ENCODE data around the gene TCF4. TPM values are rescaled to one million over a fixed set of nuclear protein-coding genes. Genes with fewer than 3 reads are reported as not detected.

TCF4 gene
- total RNA-seq, 2 experiments from 2014 or later = 0.21 to 0.26 TPM

DNA sequence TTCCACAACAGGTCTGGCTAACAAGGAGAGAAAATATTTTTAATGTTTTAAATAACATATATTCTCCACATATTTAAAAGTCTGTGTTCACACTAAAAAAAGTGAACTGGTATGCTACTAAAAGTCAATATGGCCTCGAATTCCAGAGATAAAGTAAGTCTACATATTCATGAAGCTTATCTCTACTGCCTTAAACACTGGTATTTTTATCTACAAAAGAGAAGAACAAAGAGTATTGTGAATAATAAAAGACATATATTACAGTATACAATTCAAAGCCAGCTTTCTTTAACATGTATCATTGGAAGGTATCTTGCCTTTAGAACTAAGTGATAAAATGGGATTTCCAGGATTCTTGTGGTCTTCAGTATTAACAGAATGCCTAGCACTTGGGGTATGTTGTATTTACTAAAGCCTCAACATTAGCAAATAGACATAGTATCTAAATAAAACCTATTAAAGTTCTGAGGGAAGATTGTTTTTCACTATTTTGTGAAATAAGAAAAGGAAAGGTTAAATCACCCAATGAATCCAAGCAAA, 325.9 kb downstream of the TCF4 start:
- DNase-seq (no peak), ATAC-seq (no peak)
- Mint-ChIP-seq H3K9me3 (ENCODE audit: insufficient read depth) (no peaks in the 10 kb centered on the region), H3K27me3 (ENCODE audit: low read depth) (no peaks in the 10 kb centered on the region), H3K36me3 (ENCODE audit: low read depth) (no peaks in the 10 kb centered on the region), H3K4me3 (no peak overlapping the region), H3K4me1 (ENCODE audit: low read depth) (no peaks in the 10 kb centered on the region), H3K27ac (no peak overlapping the region)
- CTCF ChIA-PET = no interaction called here
- POLR2A ChIA-PET = no interaction called here

DNA sequence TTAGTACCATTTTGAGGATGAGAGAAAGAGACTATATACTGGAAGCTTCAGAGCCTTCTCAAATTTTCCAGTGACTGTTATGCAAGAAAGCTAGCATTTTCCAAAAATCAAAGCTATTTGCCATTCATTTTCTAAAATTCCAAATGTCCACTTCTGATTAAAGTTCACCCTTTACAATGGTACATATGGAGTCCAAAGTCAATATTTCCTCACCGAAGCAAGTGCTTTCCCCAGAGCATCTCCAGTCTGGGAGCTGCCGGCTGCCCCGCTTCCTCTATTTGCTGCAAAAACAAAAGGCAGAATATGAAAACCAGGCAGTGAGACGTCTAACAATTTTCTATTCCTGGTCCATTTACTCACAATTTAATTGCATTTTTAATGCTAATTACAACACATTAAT, 326.7 kb downstream of the TCF4 start:
- DNase-seq = no peak
- CTCF ChIA-PET = no interaction called here
- no peaks in the 10 kb centered on the region for H3K36me3 Mint-ChIP-seq (ENCODE audit: low read depth)
- no peak for ATAC-seq
- no peak overlapping the region for H3K4me3 Mint-ChIP-seq
- H3K27ac Mint-ChIP-seq = no peak overlapping the region
- no peaks in the 10 kb centered on the region for H3K4me1 Mint-ChIP-seq (ENCODE audit: low read depth)
- POLR2A ChIA-PET = no interaction called here
- H3K9me3 Mint-ChIP-seq (ENCODE audit: insufficient read depth) = no peaks in the 10 kb centered on the region
- no peaks in the 10 kb centered on the region for H3K27me3 Mint-ChIP-seq (ENCODE audit: low read depth)

DNA sequence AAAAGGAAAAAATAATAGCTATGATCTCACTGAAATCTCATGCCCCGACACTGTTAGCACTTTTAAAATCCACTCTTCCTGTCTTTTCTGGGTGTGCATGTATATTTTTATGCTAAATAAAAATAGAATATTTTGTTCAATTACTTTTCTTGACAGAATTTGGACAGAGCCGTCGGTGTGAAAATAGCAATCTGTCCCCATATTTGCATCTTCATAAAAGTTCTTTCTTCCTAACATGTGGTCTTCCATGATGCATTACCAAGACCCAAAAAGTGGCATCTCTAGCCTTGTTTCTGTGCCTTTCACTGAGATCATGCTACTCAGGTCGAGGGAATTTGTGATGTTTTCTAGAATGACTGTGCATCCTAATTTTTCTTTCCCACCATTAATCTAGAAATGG, 329.9 kb downstream of the TCF4 start:
- DNase-seq = no peak
- no peak for ATAC-seq
- POLR2A ChIA-PET = no interaction called here
- Mint-ChIP-seq H3K27ac (no peak overlapping the region), H3K27me3 (ENCODE audit: low read depth) (no peaks in the 10 kb centered on the region), H3K9me3 (ENCODE audit: insufficient read depth) (no peaks in the 10 kb centered on the region), H3K36me3 (ENCODE audit: low read depth) (no peaks in the 10 kb centered on the region), H3K4me3 (no peak overlapping the region), H3K4me1 (ENCODE audit: low read depth) (no peaks in the 10 kb centered on the region)
- CTCF ChIA-PET = interaction anchor here (1.1 kb wide), 1 partner anchor 10 kb away, joined by 3 read pairs; no protein-coding TSS in a partner anchor

DNA sequence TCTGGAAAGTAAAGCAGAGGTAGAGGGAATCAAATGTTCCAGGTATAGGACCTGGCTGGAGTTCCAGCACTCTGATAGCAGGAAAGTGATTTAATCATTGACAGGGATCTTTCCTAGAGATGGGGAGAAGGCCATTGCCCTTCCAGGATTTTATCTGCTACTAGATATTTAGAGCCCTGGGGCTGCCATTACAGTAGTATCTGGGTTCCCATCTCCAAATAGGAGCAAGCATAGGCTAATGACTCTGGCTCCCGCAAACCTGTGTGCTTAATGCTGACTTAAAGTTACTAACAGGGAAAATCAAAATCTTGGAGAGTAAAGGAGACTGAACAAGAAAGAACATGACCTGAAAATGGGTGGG, 331.1 kb downstream of the TCF4 start:
- DNase-seq = no peak
- ATAC-seq = no peak

DNA sequence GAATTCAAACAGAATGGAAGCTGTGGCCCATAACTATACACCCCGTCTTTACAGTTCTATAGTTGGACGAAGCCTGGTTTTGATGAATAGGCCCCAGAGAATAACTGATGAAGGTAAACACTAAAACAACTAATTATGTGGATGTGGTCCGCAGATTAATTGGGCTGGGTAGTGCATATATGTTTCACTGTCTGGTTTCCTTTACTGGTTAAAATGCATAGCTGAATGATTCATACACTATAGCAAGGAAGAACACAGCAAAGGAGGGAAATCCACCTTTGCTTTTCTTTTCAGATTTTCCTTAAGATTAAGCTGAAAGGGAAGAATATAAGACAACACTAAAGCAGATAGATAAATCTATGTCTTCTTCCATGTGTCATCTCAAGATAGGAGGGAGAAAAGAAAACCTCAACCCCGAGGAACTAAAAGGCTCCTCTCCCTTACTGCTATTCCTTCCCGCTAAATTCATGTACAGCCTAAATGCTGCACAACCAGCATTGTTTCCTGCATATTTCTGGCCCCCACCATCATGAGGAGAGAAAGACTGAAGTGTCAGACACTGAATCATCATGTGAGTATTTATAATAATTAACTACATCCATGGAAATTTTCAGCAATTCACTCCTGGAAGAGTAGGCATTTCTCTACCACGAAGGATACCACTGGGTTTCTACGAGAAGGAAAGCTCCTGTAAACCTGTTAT, 331.6 kb downstream of the TCF4 start:
- no peak overlapping the region for H3K4me3 Mint-ChIP-seq
- no peak for DNase-seq
- ATAC-seq = no peak
- no peaks in the 10 kb centered on the region for H3K4me1 Mint-ChIP-seq (ENCODE audit: low read depth)
- H3K27ac Mint-ChIP-seq = no peak overlapping the region
- H3K9me3 Mint-ChIP-seq (ENCODE audit: insufficient read depth) = no peaks in the 10 kb centered on the region
- ChIA-PET POLR2A (no interaction called here), CTCF (no interaction called here)
- H3K36me3 Mint-ChIP-seq (ENCODE audit: low read depth) = no peaks in the 10 kb centered on the region
- H3K27me3 Mint-ChIP-seq (ENCODE audit: low read depth) = no peaks in the 10 kb centered on the region

More for the DNA sequence above, 331.1 kb downstream of the TCF4 start:
- Mint-ChIP-seq H3K27ac (no peak overlapping the region), H3K9me3 (ENCODE audit: insufficient read depth) (no peaks in the 10 kb centered on the region), H3K4me3 (no peak overlapping the region), H3K36me3 (ENCODE audit: low read depth) (no peaks in the 10 kb centered on the region), H3K27me3 (ENCODE audit: low read depth) (no peaks in the 10 kb centered on the region), H3K4me1 (ENCODE audit: low read depth) (no peaks in the 10 kb centered on the region)
- CTCF ChIA-PET = no interaction called here
- POLR2A ChIA-PET = no interaction called here

DNA sequence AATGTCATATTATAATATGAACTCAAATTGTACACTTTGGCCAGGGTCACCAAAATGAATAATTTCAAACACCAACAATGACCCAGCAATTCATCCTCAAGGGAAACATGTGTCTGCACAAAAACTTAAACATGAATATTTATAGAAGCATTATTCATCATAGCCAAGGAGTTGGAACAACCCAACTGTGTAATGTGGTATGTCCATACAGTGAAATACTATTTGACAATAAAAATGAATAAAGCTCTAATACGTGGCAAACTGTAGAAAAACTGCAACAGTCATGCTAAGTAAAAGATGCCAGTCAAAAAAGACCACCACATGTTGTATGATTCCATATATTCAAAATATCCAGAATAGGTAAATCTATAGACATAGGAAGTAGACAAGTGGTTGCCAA, 334.2 kb downstream of the TCF4 start:
- ATAC-seq (no peak), DNase-seq (no peak)
- Mint-ChIP-seq H3K27me3 (ENCODE audit: low read depth) (no peaks in the 10 kb centered on the region), H3K4me3 (no peak overlapping the region), H3K27ac (no peak overlapping the region), H3K36me3 (ENCODE audit: low read depth) (no peaks in the 10 kb centered on the region), H3K4me1 (ENCODE audit: low read depth) (no peaks in the 10 kb centered on the region), H3K9me3 (ENCODE audit: insufficient read depth) (no peaks in the 10 kb centered on the region)
- POLR2A ChIA-PET = no interaction called here
- CTCF ChIA-PET = no interaction called here

DNA sequence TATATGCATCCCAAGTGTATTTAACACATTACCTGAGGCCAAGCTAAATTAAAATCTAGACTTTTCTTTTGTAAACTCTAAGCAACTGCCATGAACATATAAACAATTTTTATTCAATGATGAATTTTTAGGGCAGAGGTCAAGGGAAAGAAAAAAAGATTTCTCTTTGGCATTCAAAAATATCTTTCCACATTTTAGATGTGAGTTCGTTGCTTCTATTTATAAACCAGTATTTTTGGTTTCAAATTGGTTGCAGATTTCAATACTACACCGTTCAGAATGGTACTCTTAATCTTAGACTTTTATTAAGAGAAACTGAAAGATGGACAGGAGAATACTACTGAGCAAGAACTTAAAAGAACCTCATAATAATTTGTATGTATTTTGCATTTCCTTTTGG, 335.1 kb downstream of the TCF4 start:
- ATAC-seq = no peak
- no peaks in the 10 kb centered on the region for H3K27me3 Mint-ChIP-seq (ENCODE audit: low read depth)
- ChIA-PET POLR2A (no interaction called here), CTCF (no interaction called here)
- H3K36me3 Mint-ChIP-seq (ENCODE audit: low read depth) = no peaks in the 10 kb centered on the region
- H3K4me1 Mint-ChIP-seq (ENCODE audit: low read depth) = no peaks in the 10 kb centered on the region
- no peak overlapping the region for H3K4me3 Mint-ChIP-seq
- no peak overlapping the region for H3K27ac Mint-ChIP-seq
- H3K9me3 Mint-ChIP-seq (ENCODE audit: insufficient read depth) = no peaks in the 10 kb centered on the region
- DNase-seq = no peak

DNA sequence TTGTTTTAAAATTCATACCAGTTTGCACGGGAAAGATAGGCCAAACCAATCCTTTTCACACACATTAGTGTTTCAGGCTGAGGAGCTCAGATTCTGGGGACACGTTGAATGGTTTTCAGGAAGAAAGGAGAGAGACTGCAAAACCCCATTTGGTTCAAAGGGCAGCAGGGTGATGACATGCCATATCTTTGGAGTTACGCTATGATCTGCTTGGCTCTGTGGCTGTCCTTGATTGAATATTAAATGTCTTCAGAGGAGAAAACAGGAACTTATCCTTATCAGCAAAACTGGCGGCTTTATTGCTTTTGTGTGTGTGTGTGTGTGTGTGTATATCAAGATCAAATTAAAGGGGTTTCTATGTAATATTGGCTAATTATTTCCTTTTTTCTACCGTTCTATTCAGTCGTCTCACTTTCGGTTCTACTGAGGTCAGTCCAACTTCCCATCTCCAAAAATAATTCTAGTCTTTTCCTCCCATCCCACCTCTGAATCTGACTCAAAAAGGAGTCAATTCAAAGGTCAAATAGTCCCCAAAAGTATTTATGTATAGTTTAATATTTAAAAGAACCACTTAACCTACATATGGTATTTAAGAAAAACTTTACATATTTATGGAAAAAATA, 335.8 kb downstream of the TCF4 start:
- Mint-ChIP-seq H3K27ac (no peak overlapping the region), H3K4me1 (ENCODE audit: low read depth) (no peaks in the 10 kb centered on the region), H3K36me3 (ENCODE audit: low read depth) (no peaks in the 10 kb centered on the region), H3K27me3 (ENCODE audit: low read depth) (no peaks in the 10 kb centered on the region), H3K4me3 (no peak overlapping the region), H3K9me3 (ENCODE audit: insufficient read depth) (no peaks in the 10 kb centered on the region)
- ATAC-seq (no peak), DNase-seq (no peak)
- ChIA-PET CTCF (no interaction called here), POLR2A (no interaction called here)

DNA sequence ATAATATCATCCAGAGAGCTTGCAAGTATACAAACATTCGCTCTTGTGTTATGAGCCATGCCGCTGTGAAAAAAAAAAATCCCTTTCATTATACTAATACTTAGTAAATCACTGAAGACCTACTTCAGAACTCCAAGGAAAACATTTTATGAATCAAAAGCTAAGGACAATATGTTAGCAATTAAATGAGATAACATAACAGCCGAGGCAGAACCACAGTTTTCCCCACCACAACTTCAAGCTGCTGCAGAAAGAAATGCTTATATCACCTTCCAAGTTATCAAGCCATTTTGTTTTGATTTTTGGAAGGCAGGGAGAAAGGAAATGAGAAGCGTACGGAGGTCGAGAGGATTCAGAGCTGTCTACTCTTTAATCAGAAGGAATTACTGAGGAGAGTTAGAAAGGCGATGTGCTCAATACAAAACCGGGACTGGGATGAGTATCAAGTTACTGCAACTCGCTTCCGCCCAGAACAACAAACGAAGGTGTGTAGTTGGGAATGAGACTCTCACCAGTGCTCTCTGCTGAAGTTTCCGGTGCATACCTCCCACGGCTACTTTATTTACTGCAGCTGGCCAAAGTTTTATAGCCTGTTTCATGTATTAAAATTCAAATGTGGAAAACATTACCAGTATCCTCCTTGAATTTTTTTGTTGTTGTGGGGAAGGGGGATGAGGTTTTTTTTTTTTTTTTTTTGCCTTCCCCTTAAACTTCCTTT, 336.6 kb downstream of the TCF4 start:
- no peaks in the 10 kb centered on the region for H3K27me3 Mint-ChIP-seq (ENCODE audit: low read depth)
- no peaks in the 10 kb centered on the region for H3K4me1 Mint-ChIP-seq (ENCODE audit: low read depth)
- ChIA-PET CTCF (no interaction called here), POLR2A (no interaction called here)
- no peak overlapping the region for H3K27ac Mint-ChIP-seq
- ATAC-seq (no peak), DNase-seq (no peak)
- no peak overlapping the region for H3K4me3 Mint-ChIP-seq
- no peaks in the 10 kb centered on the region for H3K36me3 Mint-ChIP-seq (ENCODE audit: low read depth)
- no peaks in the 10 kb centered on the region for H3K9me3 Mint-ChIP-seq (ENCODE audit: insufficient read depth)

DNA sequence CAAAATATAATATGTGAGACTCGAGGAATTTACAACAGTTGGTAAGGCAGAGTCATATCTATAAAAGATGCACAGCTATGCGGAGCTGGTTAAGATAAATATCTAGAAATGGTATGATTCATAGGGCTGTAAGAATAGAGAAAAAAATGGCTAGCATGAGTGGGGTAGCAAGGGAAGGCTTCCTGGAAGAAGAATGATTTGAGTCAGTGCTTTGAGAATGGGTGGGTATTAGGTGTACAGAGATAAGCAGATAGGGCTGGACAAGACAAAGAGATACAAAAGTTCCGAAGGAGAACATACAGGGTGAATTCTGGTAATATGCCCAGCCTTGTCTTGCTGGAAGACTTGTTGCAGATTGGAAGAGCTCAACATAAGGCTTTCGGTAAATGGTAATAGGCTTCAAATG, 337.2 kb downstream of the TCF4 start:
- ChIA-PET POLR2A (no interaction called here), CTCF (no interaction called here)
- no peaks in the 10 kb centered on the region for H3K9me3 Mint-ChIP-seq (ENCODE audit: insufficient read depth)
- no peak overlapping the region for H3K27ac Mint-ChIP-seq
- H3K36me3 Mint-ChIP-seq (ENCODE audit: low read depth) = no peaks in the 10 kb centered on the region
- H3K4me3 Mint-ChIP-seq = no peak overlapping the region
- ATAC-seq (no peak), DNase-seq (no peak)
- H3K4me1 Mint-ChIP-seq (ENCODE audit: low read depth) = no peaks in the 10 kb centered on the region
- no peaks in the 10 kb centered on the region for H3K27me3 Mint-ChIP-seq (ENCODE audit: low read depth)

DNA sequence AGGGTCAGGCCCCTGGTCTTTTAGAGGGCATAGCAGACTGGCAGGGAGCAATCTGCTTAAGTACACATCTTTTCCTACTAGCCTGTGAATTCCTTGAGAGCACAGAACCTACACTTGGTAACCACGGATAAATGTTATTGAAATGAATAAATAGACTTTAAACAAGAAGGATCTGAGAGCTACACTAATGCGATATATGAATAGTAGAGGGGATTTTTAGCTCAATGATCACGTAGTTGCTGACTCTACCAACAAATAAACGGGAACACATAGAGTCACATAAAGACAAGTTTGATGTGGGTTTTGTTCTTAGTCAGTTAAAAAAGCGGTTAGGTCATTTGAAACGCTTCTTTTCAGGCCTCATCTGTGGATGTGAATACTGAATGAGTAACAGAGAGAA, 338.4 kb downstream of the TCF4 start:
- DNase-seq (no peak), ATAC-seq (no peak)
- ChIA-PET POLR2A (no interaction called here), CTCF (no interaction called here)
- Mint-ChIP-seq H3K4me3 (no peak overlapping the region), H3K36me3 (ENCODE audit: low read depth) (no peaks in the 10 kb centered on the region), H3K27me3 (ENCODE audit: low read depth) (no peaks in the 10 kb centered on the region), H3K9me3 (ENCODE audit: insufficient read depth) (no peaks in the 10 kb centered on the region), H3K27ac (no peak overlapping the region), H3K4me1 (ENCODE audit: low read depth) (no peaks in the 10 kb centered on the region)

DNA sequence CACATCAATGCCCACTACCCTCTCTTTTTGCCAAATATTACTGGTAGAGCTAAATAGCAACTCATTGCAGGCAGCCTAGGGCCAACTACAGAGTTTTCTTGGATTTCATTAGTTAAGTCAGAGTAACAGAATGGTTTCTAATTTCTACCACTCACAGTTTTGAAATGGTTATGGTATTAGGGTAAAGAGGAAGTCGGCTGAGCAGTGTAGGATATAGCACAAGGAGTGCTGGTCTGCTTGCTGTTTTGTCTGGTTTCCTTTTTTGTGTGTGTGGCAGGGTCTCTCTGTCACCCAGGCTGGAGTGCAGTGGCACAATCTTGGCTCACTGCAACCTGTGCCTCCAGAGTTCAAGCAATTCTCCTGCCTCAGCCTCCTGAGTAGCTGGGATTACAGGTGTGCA, 339.5 kb downstream of the TCF4 start:
- ChIA-PET CTCF (interaction anchor here (0.9 kb wide), 1 partner anchor 446 kb away, joined by 3 read pairs; no protein-coding TSS in a partner anchor), POLR2A (no interaction called here)
- Mint-ChIP-seq H3K4me3 (no peak overlapping the region), H3K27ac (no peak overlapping the region), H3K4me1 (ENCODE audit: low read depth) (no peaks in the 10 kb centered on the region), H3K27me3 (ENCODE audit: low read depth) (no peaks in the 10 kb centered on the region), H3K36me3 (ENCODE audit: low read depth) (no peaks in the 10 kb centered on the region), H3K9me3 (ENCODE audit: insufficient read depth) (no peaks in the 10 kb centered on the region)
- DNase-seq = no peak
- ATAC-seq = no peak

Measured in activated CD8-positive, alpha-beta T cell treated with anti-CD3 and anti-CD28 coated beads, Interleukin-2, amount 10 ng/mL, durations not matched to agents 7 days and 5 days (primary cell).